ENCODE results near the gene TRAK1.

Gene TRAK1

GRCh38 chr3:42204867-42205599 lies 113.9 kb downstream of the TRAK1 start:
- DNase-seq (ENCODE audit: low read depth, low spot score): no peak

GRCh38 chr3:42205800-42206514 lies 114.8 kb downstream of the TRAK1 start:
- DNase-seq (ENCODE audit: low read depth, low spot score): no peak

- DNase-seq (ENCODE audit: low read depth, low spot score): no peak
These were observed 118.8 kb downstream of the TRAK1 start for GRCh38 chr3:42209917-42210316.

GRCh38 chr3:42210726-42211125 lies 119.6 kb downstream of the TRAK1 start:
- no peak for DNase-seq (ENCODE audit: low read depth, low spot score)

- DNase-seq (ENCODE audit: low read depth, low spot score): no peak
These were observed 122.3 kb downstream of the TRAK1 start for GRCh38 chr3:42213417-42213816.

GRCh38 chr3:42214064-42214463 lies 122.9 kb downstream of the TRAK1 start:
- DNase-seq (ENCODE audit: low read depth, low spot score): no peak

GRCh38 chr3:42214565-42215283 lies 123.6 kb downstream of the TRAK1 start:
- no peak for DNase-seq (ENCODE audit: low read depth, low spot score)

GRCh38 chr3:42216302-42216701 lies 125.1 kb downstream of the TRAK1 start:
- no peak for DNase-seq (ENCODE audit: low read depth, low spot score)

GRCh38 chr3:42216931-42217333 lies 125.8 kb downstream of the TRAK1 start:
- no peak for DNase-seq (ENCODE audit: low read depth, low spot score)

- DNase-seq (ENCODE audit: low read depth, low spot score): no peak
These were observed 129.4 kb downstream of the TRAK1 start for GRCh38 chr3:42220436-42221121.

GRCh38 chr3:42222942-42223693 lies 132.0 kb downstream of the TRAK1 start:
- no peak for DNase-seq (ENCODE audit: low read depth, low spot score)

GRCh38 chr3:42224178-42224577 lies 133.0 kb downstream of the TRAK1 start:
- no peak for DNase-seq (ENCODE audit: low read depth, low spot score)

GRCh38 chr3:42224658-42225421 lies 133.7 kb downstream of the TRAK1 start:
- no peak for DNase-seq (ENCODE audit: low read depth, low spot score)

- DNase-seq (ENCODE audit: low read depth, low spot score): no peak
These were observed 134.6 kb downstream of the TRAK1 start for GRCh38 chr3:42225486-42226363.

GRCh38 chr3:42226470-42227425 lies 135.6 kb downstream of the TRAK1 start:
- no peak for DNase-seq (ENCODE audit: low read depth, low spot score)

GRCh38 chr3:42228796-42229195 lies 137.6 kb downstream of the TRAK1 start:
- DNase-seq (ENCODE audit: low read depth, low spot score): no peak

GRCh38 chr3:42229266-42229941 lies 138.2 kb downstream of the TRAK1 start:
- DNase-seq (ENCODE audit: low read depth, low spot score): no peak
